HUES64 (cell line): Measurements from ENCODE around the gene ARHGAP22.

Experiments used
- H3K27ac ChIP-seq: 2 replicates; pipeline ENCODE4 v1.7.0; 2013; ENCODE audit warnings: low read depth, low read length, inconsistent platforms
- H3K27me3 ChIP-seq: 2 replicates; pipeline ENCODE4 v1.6.1; 2013; ENCODE audit warnings: mild to moderate bottlenecking, low read length; ENCODE audit not compliant: insufficient read depth
- H3K36me3 ChIP-seq: 2 replicates; pipeline ENCODE4 v1.6.1; 2013; ENCODE audit warnings: mild to moderate bottlenecking, low read length; ENCODE audit not compliant: insufficient read depth
- H3K4me1 ChIP-seq: 2 replicates; pipeline ENCODE4 v1.6.1; 2013; ENCODE audit warnings: mild to moderate bottlenecking, low read length, moderate library complexity; ENCODE audit not compliant: insufficient read depth
- H3K4me3 ChIP-seq: 2 replicates; pipeline ENCODE4 v1.5.1; 2013; ENCODE audit warnings: mild to moderate bottlenecking, low read length, moderate library complexity
- H3K9ac ChIP-seq: 2 replicates; pipeline ENCODE4 v1.6.1; 2013; ENCODE audit warnings: mild to moderate bottlenecking, low read depth, low read length
- H3K9me3 ChIP-seq: 2 replicates; pipeline ENCODE4 v1.6.1; 2013; ENCODE audit warnings: low read depth, low read length; ENCODE audit not compliant: insufficient read depth
- WGBS: fragments of 150-250, 120-280 bp; methylation state at CpG from one replicate; pipeline ENCODE4 v1.1.7; 2013; ENCODE audit warnings: missing lambda C conversion rate; 5-methylcytosine and 5-hydroxymethylcytosine counted together

Gene ARHGAP22

DNA sequence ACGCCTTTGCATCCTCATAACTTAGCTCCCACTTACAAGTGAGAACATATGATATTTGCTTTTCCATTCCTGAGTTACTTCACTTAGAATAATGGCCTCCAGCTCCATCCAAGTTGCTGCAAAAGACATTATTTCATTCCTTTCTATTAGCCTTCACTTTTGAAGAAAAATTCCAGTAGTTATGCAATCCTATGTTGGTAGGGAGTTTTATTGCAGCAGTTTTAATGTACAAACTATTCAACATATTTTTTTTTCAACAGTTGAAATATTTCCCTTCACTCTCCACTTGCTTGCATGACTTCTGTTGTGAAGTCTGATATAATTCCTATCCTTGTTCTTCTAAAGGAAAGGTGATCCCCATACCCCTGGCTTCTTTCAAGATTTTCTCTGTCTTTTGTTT is 27.3 kb upstream of the ARHGAP22 start:
- no peaks in the 10 kb centered on the region for H3K4me1 ChIP-seq
- no peaks in the 10 kb centered on the region for H3K27me3 ChIP-seq
- H3K4me3 ChIP-seq: no peak overlapping the region
- H3K27ac ChIP-seq: no peak overlapping the region
- no peaks in the 10 kb centered on the region for H3K36me3 ChIP-seq
- 96% methylated on average over 1 of the region's 1 CpG for WGBS
- H3K9me3 ChIP-seq: no peaks in the 10 kb centered on the region
- H3K9ac ChIP-seq: no peak overlapping the region

DNA sequence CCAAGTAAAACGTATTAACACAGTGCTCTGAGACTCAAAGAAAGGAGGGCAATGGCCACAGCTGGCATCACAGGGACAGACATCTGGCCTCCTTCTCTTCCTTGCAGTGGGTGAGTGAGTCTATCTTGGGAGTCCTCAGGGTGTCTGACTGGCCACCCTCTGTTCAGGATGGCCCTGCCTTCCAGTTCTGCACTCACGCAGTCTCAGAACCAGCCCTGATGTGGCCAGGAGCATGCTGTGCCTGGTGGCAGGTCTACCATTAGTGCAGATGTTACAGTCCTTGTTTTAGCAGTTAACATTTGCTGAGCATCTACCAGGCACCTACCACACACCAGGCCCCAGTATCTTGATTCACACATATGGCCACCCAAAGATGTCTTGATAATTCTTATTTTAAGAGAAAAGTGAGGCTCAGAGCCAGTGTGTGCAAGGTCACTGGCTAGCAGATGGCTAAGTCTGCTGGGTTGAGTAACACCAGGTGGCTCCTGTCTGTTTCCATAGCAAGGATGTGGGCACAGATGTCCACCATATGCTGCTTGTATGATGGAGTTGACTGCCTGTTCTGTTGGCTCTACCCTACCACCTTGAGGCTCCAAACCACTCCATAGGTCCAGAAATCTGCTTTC is 23.2 kb upstream of the ARHGAP22 start:
- H3K9ac ChIP-seq: no peak overlapping the region
- no peaks in the 10 kb centered on the region for H3K27me3 ChIP-seq
- no peak overlapping the region for H3K4me3 ChIP-seq
- WGBS: 95% methylated on average over 2 of the region's 2 CpGs
- H3K27ac ChIP-seq: no peak overlapping the region
- H3K4me1 ChIP-seq: no peaks in the 10 kb centered on the region
- H3K36me3 ChIP-seq: no peaks in the 10 kb centered on the region
- no peaks in the 10 kb centered on the region for H3K9me3 ChIP-seq

DNA sequence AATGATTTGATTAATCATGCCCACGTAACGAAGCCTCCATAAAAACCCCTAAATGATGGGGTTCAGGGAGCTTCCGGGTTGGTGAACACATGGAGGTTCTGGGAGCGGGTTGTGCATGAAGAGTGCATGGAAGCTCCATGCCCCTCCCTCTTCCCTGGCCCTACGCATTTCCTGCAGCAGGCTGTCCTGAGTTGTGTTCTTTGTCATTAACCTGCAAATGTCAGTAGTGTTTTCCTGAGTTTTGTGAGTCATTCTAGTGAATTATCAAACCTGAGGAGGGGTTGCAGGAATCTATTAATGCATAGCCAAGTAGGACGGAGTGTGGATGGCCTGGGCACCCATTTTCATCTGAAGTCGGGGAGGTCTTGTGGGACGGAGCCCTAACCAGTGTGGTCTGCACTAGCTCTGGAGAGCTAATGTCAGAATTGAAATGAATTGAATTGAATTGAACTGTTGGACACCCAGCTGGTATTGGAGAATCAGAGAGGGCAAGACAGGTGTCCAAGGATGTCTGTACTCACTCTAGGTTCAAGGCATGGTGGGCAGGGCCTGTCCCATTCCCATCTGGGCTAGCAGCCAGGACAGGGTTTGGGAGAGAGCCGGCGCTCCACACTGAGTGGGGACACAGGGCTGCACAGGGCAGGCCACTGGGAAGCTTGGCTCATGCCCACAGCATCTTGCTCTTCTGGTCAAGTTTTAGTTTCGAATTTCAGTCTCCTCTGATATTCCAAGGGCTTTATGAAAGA is 22.3 kb upstream of the ARHGAP22 start:
- H3K36me3 ChIP-seq: no peaks in the 10 kb centered on the region
- WGBS: 91% methylated on average over 11 of the region's 11 CpGs
- H3K4me1 ChIP-seq: no peaks in the 10 kb centered on the region
- no peaks in the 10 kb centered on the region for H3K9me3 ChIP-seq
- H3K9ac ChIP-seq: no peak overlapping the region
- H3K27ac ChIP-seq: no peak overlapping the region
- no peaks in the 10 kb centered on the region for H3K27me3 ChIP-seq
- H3K4me3 ChIP-seq: no peak overlapping the region

DNA sequence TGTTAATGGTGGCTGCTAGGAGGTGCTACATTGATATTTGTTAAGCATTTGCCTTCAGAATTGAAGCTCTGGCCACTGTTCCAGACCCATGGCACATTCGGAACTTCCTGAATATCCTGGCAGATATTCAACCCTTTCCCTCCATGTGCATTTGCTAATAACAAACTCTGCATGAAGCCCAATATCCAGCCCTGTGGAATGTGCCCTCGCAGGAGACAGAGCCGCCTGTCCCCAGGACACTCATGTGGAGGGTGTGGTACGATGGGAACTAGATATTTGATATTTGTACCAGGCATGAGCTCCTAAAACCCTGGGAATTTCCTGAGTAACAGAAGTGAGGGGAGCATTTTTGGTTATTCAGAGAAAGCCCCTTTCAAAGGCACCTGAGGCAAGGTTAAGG is 21.6 kb upstream of the ARHGAP22 start:
- Histone ChIP-seq H3K4me3 (no peak overlapping the region), H3K27me3 (no peaks in the 10 kb centered on the region), H3K4me1 (no peaks in the 10 kb centered on the region), H3K36me3 (no peaks in the 10 kb centered on the region), H3K27ac (no peak overlapping the region), H3K9me3 (no peaks in the 10 kb centered on the region), H3K9ac (no peak overlapping the region)
- 86% methylated on average over 4 of the region's 4 CpGs for WGBS

DNA sequence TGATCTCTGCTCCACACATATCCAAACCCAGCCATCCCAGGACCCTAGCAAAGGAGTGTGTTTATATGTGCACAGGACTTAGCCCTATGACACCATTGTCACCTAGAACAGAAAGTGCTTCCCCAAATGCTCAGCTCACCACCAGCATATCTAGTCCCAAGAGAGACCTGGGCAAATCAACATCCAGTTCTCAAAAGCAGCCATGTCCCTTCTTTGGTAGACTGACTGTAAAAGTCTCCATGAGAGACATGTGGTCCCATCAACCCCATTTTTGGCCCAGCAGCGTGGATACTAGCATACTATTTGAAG is 20.9 kb upstream of the ARHGAP22 start:
- no peaks in the 10 kb centered on the region for H3K36me3 ChIP-seq
- H3K27me3 ChIP-seq: no peaks in the 10 kb centered on the region
- no peaks in the 10 kb centered on the region for H3K4me1 ChIP-seq
- no peak overlapping the region for H3K4me3 ChIP-seq
- H3K27ac ChIP-seq: no peak overlapping the region
- H3K9me3 ChIP-seq: no peaks in the 10 kb centered on the region
- no peak overlapping the region for H3K9ac ChIP-seq
- WGBS: 92% methylated on average over 1 of the region's 1 CpG

DNA sequence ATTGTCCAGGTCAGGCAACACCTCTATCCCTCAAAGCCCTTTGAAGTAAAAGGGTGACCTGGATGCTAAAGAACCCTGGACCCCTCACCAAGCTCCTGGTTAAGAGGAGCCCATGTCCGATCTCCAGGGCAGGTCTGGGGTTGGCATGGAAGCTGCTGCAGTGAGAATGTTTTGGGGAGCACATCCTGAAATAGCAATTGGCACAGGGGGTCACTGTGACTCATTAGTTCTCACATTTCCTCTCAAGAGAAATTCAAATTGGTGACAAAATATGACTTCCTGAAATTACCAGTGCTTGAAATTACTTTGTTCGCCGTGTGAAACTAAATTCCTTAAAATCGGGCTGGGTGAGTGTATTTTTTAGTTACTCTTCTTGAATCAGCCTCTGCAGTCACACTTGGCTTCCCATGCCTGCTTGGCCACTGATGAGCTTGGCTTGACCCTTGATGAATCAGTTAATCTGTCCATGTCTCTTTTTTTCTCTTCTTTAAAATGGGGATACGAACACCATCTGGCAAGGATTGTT is 18.8 kb upstream of the ARHGAP22 start:
- Histone ChIP-seq H3K27me3 (no peaks in the 10 kb centered on the region), H3K9me3 (no peaks in the 10 kb centered on the region), H3K36me3 (no peaks in the 10 kb centered on the region), H3K9ac (no peak overlapping the region), H3K4me3 (no peak overlapping the region), H3K4me1 (no peaks in the 10 kb centered on the region), H3K27ac (no peak overlapping the region)
- 95% methylated on average over 5 of the region's 5 CpGs for WGBS

DNA sequence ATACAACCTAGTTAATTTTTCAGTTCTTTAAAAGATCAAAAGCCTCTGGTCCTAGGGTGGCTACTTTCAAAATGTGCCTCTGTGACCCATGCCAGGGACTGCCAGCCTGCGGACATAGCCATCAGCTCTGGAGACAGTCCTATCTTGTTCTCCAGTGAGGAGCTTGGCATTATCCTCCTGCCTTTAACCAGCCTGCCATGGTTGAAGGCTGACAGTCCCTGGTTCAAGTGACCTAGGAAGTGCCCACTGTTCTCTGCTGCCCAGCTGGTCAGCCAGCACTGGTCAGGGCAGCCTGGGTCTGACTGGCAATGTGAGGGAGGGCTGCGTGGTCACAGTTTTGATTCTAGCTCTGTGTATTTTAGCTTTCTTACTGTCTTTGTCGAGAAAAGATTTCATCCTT is 18.1 kb upstream of the ARHGAP22 start:
- no peaks in the 10 kb centered on the region for H3K27me3 ChIP-seq
- H3K4me1 ChIP-seq: no peaks in the 10 kb centered on the region
- H3K36me3 ChIP-seq: no peaks in the 10 kb centered on the region
- no peak overlapping the region for H3K27ac ChIP-seq
- no peak overlapping the region for H3K9ac ChIP-seq
- H3K9me3 ChIP-seq: no peaks in the 10 kb centered on the region
- 90% methylated on average over 3 of the region's 3 CpGs for WGBS
- no peak overlapping the region for H3K4me3 ChIP-seq

DNA sequence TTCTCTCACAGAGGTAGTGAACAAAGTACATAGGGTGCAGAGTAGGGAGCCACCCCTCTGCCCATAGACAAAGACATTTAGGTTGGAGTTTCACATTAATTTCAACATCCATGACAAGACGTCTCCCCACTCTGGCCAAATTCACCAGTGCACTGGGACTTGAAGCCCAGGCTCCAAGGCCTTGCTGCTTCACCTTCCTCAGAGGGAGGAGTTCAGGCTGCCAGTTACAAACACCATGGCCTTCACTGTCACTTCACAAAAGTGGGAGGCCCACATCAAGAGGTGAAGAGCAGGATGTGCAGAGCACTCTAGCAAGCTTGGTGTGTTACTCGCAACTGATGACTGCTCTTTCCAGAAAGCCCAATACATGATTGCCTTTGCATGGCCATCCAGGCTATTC is 15.8 kb upstream of the ARHGAP22 start:
- no peaks in the 10 kb centered on the region for H3K27me3 ChIP-seq
- H3K9me3 ChIP-seq: no peaks in the 10 kb centered on the region
- no peak overlapping the region for H3K9ac ChIP-seq
- H3K27ac ChIP-seq: no peak overlapping the region
- no peak overlapping the region for H3K4me3 ChIP-seq
- H3K4me1 ChIP-seq: no peaks in the 10 kb centered on the region
- H3K36me3 ChIP-seq: no peaks in the 10 kb centered on the region
- 97% methylated on average over 2 of the region's 2 CpGs for WGBS

DNA sequence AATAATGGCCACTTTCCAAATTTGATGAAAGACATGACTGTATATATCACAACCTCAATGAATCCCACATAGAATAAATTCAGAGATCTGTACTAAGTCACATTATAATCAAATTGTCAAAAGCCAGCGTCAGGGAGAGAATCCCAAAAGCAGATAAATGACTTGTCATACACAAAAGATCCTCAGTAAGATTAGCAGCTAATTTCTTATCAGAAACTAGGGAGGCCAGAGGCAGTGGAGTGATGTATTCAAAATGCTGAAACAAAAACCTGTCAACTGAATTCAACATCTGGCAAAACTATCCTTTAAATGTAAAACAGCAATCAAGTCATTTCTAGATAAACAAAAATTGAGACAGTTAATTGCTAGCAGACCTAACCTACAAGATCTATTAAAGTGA is 11.6 kb upstream of the ARHGAP22 start:
- Histone ChIP-seq H3K4me3 (no peak overlapping the region), H3K27me3 (no peaks in the 10 kb centered on the region), H3K36me3 (no peaks in the 10 kb centered on the region), H3K9me3 (no peaks in the 10 kb centered on the region), H3K4me1 (no peaks in the 10 kb centered on the region), H3K9ac (no peak overlapping the region), H3K27ac (no peak overlapping the region)
- WGBS: 88% methylated on average over 1 of the region's 1 CpG

DNA sequence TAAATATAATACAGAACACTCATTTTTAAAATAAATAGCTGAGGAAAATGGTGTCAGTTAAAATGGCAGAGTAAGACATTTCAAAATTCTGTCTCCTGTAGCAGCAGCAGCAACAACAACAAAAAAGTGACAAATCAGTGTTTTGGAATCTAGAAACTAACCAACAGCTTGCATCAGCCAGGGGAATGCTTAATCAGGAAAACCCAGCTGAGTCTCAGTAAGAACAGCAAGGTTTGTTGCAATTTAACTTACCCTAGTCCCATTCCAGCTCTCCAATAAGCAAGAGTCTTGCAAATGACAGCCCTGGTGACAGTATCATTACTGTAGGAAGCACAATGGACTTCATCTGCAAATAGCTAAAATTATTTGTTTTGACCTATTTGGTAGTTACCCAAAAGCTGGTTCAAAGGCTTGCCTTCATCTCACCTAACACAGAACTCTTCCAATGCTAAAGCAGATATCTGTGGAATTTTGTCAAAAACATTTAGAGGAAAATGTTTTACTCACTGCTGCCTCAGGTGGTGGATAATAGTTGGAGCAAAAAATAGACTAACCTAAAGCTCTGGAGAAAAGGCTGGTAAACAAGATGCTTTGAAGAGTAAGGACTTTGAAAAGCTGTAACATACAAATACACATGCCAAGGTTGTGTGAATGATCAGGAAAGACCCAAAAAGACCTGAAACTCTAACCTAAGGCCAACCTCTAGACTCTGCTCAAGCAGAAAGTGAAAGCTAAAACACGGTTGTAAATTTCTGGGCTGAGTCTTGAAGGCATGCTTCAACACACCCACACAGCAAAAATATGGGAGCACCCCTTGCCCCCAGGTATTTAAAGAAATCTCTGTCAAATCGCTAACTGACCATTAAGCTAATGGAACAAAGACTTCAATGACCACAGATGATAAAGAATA is 9.9 kb upstream of the ARHGAP22 start:
- H3K4me1 ChIP-seq: no peaks in the 10 kb centered on the region
- H3K4me3 ChIP-seq: no peak overlapping the region
- no peak overlapping the region for H3K9ac ChIP-seq
- no peaks in the 10 kb centered on the region for H3K36me3 ChIP-seq
- 75% methylated on average over 2 of the region's 2 CpGs for WGBS
- H3K27me3 ChIP-seq: no peaks in the 10 kb centered on the region
- no peaks in the 10 kb centered on the region for H3K9me3 ChIP-seq
- H3K27ac ChIP-seq: no peak overlapping the region

DNA sequence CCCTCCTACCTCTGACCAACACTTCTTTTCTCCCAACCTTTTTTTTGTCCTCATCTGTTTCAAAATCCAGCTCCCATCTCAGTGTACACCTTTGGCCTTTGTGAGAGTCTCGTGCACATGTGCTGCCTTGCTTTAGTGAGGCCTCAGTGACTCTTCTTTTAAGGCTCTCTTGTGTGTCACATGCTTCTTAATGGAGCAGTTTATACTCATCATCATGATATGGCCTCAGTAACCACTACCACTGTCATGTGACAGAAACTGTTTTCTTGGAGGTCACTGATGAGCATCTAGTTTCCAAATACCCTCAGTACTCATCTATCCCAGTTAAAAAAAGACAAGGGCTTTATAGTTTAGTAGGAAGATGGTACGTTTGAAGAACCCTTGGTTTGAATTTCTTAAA is 8.1 kb upstream of the ARHGAP22 start:
- WGBS: 88% methylated on average over 2 of the region's 2 CpGs

More for the DNA sequence above, 8.1 kb upstream of the ARHGAP22 start:
- Histone ChIP-seq H3K9me3 (no peaks in the 10 kb centered on the region), H3K27me3 (no peaks in the 10 kb centered on the region), H3K36me3 (no peaks in the 10 kb centered on the region), H3K4me1 (no peaks in the 10 kb centered on the region), H3K9ac (no peak overlapping the region), H3K27ac (no peak overlapping the region), H3K4me3 (no peak overlapping the region)
